ENCODE measurements around the gene TP53TG3B.
"Not testable (repeated sequence)": the region's sequence is repeated elsewhere in the genome, so short reads cannot be mapped to it uniquely, and the experiment has no call there.

The TP53TG3B gene, protein sequence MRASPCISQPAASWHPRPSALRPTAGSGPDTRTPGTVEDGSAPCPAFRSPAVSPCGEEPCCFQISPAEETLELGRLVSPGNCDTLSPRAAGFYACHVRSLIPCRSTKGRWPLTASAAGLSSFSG

DNA sequence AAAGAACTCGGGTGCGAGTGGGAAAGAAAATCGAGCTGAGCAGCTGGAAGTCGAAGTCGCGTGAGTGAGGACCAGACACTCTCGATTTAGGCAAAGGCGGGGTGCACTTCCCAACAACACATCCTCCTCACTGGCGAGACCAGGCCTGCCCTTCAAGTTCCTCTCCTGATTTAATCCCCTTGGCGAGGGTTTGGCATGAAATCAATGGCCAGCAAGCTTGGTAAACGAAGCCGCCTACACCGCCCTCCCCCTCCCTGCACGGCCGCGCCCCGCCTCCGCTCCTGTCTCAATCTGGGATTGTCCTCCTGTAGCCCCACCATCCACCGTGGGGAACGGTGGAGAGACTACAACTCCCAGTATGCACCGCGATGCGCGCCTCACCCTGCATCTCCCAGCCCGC, at the start of gene TP53TG3B:
TP53TG3B (plus strand) TSS at position 301 of the 400 bp plus-strand sequence; CDS start at position 369, 68 bp downstream.
- not testable (repeated sequence) for DNase-seq (ENCODE audit: low read depth)

DNA sequence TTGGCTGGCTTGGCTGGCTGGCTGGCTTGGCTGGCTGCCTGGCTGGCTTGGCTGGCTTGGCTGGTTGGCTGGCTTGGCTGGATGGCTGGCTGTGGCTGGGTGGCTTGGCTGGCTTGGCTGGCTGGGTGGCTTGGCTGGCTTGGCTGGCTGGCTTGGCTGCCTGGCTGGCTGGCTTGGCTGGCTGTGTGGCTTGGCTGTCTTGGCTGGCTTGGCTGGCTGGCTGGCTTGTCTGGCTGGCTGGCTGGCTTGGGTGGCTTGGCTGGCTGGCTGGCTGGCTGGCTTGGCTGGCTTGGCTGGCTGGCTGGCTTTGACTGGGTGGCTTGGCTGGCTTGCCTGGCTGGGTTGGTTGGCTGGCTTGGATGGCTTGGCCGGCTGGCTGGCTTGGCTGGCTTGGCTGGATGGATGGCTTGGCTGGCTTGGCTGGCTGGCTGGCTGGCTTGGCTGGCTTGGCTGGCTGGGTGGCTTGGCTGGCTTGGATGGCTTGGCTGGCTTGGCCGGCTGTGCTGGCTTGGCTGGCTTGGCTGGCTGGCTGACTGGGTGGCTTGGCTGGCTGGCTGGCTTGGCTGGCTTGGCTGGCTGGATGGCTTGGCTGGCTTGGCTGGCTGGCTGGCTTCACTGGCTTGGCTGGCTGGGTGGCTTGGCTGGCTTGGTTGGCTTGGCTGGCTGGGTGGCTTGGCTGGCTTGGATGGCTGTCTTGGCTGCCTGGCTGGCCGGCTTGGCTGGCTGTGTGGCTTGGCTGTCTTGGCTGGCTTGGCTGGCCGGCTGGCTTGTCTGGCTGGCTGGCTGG, 24.2 kb upstream of the TP53TG3B start:
- DNase-seq (ENCODE audit: low read depth), result not testable (repeated sequence)

DNA sequence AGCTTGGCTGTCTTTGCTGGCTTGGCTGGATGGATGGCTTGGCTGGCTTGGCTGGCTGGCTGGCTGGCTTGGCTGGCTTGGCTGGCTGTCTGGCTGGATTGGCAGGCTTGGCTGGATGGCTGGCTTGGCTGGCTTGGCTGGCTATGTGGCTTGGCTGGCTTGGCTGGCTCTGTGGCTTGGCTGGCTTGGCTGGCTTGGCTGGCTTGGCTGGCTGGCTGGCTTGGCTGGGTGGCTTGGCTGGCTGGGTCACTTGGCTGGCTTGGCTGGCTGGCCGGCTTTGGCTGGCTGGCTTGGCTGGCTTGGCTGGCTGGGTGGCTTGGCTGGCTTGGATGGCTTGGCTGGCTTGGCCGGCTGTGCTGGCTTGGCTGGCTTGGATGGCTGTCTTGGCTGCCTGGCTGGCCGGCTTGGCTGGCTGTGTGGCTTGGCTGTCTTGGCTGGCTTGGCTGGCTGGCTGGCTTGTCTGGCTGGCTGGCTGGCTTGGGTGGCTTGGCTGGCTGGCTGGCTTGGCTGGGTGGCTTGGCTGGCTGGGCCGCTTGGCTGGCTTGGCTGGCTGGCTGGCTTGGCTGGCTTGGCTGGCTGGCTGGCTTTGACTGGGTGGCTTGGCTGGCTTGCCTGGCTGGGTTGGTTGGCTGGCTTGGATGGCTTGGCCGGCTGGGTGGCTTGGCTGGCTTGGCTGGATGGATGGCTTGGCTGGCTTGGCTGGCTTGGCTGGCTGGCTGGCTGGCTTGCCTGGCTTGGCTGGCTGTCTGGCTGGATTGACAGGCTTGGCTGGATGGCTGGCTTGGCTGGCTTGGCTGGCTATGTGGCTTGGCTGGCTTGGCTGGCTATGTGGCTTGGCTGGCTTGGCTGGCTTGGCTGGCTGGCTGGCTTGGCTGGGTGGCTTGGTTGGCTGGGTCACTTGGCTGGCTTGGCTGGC, 22.8 kb upstream of the TP53TG3B start:
- DNase-seq (ENCODE audit: low read depth), result not testable (repeated sequence)

DNA sequence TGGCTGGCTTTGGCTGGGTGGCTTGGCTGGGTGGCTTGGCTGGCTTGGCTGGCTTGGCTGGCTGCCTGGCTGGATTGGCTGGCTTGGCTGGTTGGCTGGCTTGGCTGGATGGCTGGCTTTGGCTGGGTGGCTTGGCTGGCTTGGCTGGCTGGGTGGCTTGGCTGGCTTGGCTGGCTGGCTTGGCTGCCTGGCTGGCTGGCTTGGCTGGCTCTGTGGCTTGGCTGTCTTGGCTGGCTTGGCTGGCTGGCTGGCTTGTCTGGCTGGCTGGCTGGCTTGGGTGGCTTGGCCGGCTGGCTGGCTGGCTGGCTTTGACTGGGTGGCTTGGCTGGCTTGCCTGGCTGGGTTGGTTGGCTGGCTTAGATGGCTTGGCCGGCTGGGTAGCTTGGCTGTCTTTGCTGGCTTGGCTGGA, 22.1 kb upstream of the TP53TG3B start:
- DNase-seq (ENCODE audit: low read depth), result not testable (repeated sequence)

DNA sequence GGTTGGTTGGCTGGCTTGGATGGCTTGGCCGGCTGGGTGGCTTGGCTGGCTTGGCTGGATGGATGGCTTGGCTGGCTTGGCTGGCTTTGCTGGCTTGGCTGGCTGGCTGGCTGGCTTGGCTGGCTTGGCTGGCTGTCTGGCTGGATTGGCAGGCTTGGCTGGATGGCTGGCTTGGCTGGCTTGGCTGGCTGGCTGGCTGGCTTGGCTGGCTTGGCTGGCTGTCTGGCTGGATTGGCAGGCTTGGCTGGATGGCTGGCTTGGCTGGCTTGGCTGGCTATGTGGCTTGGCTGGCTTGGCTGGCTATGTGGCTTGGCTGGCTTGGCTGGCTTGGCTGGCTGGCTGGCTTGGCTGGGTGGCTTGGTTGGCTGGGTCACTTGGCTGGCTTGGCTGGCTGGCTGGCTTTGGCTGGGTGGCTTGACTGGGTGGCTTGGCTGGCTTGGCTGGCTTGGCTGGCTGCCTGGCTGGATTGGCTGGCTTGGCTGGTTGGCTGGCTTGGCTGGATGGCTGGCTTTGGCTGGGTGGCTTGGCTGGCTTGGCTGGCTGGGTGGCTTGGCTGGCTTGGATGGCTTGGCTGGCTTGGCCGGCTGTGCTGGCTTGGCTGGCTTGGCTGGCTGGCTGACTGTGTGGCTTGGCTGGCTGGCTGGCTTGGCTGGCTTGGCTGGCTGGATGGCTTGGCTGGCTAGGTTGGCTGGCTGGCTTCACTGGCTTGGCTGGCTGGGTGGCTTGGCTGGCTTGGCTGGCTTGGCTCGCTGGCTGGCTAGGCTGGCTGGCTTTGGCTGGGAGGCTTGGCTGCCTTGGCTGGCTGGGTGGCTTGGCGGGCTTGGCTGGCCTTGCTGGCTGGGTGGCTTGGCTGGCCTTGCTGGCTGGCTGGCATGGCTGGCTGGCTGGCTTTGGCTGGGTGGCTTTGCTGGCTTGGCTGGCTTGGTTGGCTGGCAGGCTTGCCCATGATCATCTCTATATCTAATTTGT, 21.3 kb upstream of the TP53TG3B start:
- not testable (repeated sequence) for DNase-seq (ENCODE audit: low read depth)

All from non-pigmented ciliary epithelial cell (primary cell).